Neural progenitor cell (in vitro differentiated cells): ENCODE results near the gene CTNNAL1.

Experiments
- EZH2 ChIP-seq: fragments of 200-600 bp; sonication (generic); IDR thresholded peaks from 2 replicates; pipeline ENCODE4 v1.6.1; 2017; ENCODE audit warnings: antibody characterized with exemption, mild to moderate bottlenecking, moderate library complexity
- EZH2phosphoT487 ChIP-seq: fragments of 200-600 bp; sonication (generic); IDR thresholded peaks from 2 replicates; pipeline ENCODE4 v1.6.1; 2017; ENCODE audit warnings: antibody characterized with exemption
- TF ChIP-seq, protein P1 (sequence below): fragments of 200-600 bp; sonication (generic); IDR thresholded peaks from 2 replicates; pipeline ENCODE4 v1.5.1; 2017; ENCODE audit warnings: antibody characterized with exemption, mild to moderate bottlenecking

DNA sequence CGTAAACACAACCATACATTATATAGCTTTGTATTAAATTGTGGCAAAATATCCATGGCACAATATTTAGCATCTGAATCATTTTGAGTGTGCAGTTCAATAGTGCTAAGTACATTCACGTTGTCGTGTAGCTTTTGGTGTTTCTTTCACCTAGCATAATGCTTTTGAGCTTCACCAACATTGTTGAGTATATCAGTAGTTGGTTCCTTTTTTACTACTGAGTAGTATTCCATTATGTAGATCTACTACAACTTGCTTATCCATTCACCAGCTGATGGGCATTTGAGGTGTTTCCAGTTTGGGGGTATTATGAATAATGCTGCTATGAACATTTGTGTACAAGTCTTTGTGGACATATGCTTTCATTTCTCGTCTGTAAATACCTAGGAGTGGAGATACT, 27.3 kb upstream of the CTNNAL1 start:
- TF ChIP-seq EZH2 = no peak
- TF ChIP-seq, protein P1, sequence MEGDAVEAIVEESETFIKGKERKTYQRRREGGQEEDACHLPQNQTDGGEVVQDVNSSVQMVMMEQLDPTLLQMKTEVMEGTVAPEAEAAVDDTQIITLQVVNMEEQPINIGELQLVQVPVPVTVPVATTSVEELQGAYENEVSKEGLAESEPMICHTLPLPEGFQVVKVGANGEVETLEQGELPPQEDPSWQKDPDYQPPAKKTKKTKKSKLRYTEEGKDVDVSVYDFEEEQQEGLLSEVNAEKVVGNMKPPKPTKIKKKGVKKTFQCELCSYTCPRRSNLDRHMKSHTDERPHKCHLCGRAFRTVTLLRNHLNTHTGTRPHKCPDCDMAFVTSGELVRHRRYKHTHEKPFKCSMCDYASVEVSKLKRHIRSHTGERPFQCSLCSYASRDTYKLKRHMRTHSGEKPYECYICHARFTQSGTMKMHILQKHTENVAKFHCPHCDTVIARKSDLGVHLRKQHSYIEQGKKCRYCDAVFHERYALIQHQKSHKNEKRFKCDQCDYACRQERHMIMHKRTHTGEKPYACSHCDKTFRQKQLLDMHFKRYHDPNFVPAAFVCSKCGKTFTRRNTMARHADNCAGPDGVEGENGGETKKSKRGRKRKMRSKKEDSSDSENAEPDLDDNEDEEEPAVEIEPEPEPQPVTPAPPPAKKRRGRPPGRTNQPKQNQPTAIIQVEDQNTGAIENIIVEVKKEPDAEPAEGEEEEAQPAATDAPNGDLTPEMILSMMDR = no peak
- TF ChIP-seq EZH2phosphoT487 = no peak
